Lung microvascular endothelial cell (primary cell): ENCODE data around the gene PADI2. TPM values are rescaled to one million over a fixed set of nuclear protein-coding genes. Genes with fewer than 3 reads are reported as not detected.

Experiments used
- DNase-seq, 2 donors: peaks; one replicate each; pipeline versions ENCODE4 v3.0.0 to v3.0.0-alpha.2; 2010; ENCODE audit warnings: low read depth in 2 of 2
- total RNA-seq: library from RNA; depleted of rRNA; stranded (reverse); fragments of >200 nt; gene quantifications from 2 replicates; pipeline ENCODE4 v1.2.1, GENCODE V29; 2014

PADI2 gene
- total RNA-seq, 1 donor from 2014 or later, result under 0.01 TPM

DNA sequence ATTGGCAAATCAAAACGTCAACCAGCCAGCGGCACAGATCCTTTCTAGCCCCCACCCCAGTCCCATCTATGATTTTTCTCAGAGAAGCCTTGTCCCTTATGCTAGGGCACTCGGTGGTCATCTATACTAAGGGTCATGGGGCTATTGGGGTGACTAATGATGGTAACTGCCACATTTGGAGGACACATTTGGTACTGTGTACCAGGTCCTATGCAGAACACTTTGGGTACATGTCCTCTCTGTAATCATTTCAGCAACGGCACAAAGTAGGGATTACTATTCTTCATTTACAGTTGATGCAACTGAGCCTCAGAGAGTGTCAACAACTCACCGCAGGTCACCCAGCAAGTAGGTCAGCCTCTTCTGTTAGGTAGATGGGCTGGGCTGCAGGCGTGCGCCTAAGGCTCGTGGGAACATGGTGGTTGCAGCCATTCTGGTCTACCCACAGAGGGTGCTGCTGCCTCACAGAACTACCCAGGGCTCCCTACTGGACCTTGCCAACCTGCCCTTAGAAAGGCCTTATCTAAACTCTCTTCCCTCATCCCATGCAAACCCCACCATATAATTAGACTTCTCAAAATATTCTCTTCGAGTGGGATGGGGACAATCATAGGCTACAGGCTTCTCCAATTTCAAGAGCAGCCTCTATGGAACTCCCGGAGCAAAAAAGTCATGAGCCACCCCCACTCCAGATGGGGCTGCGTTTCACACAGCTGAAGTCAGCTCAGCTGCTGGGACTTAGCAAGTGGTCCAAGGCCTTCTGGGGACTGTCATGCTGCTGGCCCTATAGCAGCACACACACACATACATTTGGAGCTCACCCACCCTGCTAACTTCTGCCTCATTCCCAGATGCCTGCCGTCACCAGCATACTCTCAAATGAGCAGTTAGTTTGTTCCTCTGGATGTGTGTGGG is 59.6 kb downstream of the PADI2 start:
- peak; percentile 78 to 84 for DNase-seq

DNA sequence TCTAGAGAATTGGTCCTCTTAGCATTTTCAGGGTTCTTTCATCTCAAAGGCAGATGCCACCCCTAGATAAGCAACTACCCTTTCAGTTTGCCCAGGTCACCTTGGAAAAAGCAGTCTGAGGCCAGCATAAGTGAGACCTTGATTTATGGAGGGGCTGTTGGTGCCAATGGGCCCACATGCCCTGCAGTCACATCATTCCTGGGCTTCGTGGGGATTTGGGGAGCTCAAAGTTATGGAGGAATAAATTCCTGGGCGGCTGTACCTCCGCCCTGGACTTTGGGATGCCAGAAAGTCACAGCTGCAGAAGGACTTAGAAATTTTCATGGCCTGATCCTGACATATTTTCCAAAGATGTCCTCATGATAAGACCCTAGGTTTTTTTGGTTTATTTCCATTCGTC is 62.7 kb downstream of the PADI2 start:
- DNase-seq, result no peak

DNA sequence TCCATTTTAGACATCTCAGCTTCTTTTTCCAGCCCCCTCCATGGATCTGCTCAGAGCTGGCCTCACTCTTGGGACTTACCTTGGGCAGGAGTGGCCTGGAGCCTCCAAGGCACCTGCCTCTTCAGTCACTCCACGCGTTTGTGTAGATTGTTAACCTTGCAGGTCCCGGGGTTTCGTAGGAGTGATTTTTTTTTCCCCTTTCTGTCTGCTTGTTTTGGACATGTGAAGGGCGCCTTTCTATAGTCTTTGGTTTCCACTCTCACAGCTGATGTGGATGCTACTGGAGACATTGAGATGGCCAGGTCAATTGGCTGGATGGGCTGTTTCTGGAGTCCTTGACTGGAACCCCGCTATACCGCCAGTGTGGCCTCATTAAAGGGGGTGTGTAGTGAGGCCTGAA is 63.5 kb downstream of the PADI2 start:
- DNase-seq, result no peak

DNA sequence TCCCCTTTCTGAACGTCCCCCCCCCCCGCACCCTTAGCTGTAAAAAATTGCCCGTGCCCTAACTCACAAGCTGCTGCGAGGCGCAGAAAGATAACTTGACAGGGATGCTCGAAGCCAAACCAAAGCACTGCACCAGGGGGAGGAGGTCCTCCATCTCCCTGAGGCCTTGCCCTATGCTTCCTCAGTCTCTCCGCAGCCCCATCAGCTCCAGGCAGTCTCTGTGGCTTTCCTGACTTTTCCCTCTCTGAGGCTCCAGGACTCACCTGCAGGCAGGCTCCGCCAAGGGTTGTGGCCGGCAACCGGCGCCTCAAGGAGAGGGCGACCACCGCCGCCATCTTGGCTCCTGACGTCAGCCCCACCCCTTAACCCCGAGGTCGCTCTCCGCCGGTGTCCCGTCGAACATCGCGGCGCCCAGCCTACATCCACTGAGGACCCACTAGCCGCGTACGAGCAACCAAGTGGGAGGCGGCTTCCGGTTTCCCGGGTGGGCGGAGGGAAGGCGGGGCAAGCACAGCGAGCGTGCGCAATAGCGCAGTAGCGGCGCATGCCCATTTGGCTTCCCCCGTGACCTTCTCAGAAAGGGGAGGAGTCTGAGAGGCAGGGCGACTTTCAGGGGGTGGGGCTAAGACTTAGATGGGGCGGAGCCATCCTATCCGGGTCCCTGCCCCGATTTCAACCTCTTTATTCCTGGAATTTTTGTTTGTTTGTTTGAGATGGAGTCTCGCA is 65.4 kb downstream of the PADI2 start, which contains the start of gene SDHB:
TSS of gene SDHB (minus strand) at position 348 of the 726 bp plus-strand sequence. CDS start at position 335, 13 bp downstream.
- DNase-seq, result peak; percentile 99

DNA sequence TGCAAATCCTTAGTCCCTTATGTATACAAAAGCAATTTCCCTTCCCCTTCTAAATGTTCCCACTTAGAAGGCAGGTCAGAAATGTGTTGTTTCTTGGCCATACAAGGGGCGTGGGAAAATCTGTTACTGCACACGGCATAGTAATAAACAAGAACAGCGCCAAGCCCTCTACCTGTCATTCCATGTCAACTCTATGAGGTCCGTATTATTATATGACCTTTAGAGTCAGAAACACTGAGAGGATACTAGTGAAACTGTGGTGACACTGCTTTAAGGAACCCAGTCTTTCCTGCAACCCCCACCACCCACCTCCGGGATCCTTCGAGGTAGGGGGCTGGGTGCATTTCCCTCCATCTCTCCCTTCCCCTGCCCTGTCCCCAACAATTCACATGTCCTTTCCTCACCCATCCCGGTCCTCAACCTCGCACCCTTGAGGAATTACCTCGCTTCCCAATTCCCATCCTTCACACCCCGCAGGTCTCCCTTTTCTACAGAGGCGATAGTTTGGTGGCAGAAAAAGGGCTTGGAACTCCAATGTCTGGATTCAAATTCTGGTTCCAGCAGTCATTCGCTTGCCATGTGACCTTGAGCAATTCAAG is 66.1 kb downstream of the PADI2 start:
- peak in 1 of 2 donors; percentile 27 for DNase-seq

DNA sequence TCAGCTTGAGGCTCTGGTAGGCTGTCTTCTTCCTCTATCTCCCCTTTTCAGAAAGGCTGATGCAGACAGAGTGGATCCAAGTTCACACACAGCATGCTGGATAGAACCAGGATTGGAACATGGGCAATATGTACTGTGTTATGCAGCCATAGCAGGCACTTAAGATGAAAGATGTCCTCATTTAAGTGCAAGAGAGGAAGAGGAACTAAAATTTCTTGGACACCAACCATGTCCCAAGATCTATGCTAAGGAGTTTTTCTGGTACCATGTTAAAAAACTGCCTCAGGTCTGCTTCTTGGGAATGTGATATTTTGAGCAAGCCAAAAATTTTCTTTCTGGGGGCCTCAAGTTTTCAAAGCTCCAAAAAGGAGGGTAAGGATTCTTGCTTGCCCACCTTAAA is 66.6 kb downstream of the PADI2 start:
- DNase-seq, result no peak

DNA sequence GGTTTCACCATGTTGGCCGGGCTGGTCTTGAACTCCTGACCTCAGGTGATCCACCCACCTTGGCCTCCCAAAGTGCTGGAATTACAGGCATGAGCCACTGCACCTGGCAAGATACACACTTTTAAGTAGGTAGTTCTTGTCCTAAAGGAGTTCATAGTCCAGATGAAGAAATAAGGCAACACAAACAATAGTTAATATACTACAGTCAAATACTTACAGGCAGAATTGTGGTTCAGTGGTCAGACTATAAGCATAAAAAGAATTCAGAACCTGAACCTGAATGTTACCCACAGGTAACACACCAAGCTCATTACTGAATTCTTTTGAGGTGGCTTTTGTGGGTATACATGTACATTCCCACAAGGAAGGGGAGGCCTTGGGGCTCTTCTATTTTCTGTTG is 67.2 kb downstream of the PADI2 start:
- DNase-seq, result no peak

DNA sequence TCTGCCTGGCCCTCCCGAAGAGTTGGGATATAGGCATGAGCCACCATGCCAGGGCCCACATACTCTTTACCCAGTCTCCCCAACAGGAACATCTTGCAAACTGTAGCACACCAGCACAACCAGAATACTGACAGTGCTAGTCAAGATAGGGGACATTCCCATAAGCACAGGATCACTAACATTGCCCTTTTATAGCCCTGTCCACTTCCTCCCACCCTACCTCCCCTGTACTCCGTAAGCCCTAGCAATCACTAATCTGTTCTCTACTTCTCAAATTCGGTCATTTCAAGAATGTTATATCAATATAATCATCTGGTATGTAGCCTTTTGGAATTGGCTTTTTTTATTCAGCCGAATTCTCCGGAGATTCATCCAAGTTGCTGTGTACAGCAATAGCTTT is 71.3 kb downstream of the PADI2 start:
- no peak for DNase-seq

DNA sequence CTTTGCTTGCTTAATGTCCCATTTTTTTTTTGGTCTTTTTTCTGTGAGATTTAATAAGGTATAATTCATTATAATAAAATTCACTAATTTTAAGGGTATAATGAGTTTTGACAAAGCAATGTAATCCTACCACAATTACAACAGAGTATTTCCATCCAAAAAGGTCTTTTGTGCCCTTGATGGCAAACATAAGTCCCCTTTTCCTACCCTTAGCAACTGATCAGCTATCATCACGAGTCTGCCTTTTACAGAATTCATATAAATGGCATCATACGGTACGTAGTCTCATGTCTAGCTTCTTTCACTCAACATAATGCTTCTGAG is 73.0 kb downstream of the PADI2 start:
- no peak for DNase-seq

DNA sequence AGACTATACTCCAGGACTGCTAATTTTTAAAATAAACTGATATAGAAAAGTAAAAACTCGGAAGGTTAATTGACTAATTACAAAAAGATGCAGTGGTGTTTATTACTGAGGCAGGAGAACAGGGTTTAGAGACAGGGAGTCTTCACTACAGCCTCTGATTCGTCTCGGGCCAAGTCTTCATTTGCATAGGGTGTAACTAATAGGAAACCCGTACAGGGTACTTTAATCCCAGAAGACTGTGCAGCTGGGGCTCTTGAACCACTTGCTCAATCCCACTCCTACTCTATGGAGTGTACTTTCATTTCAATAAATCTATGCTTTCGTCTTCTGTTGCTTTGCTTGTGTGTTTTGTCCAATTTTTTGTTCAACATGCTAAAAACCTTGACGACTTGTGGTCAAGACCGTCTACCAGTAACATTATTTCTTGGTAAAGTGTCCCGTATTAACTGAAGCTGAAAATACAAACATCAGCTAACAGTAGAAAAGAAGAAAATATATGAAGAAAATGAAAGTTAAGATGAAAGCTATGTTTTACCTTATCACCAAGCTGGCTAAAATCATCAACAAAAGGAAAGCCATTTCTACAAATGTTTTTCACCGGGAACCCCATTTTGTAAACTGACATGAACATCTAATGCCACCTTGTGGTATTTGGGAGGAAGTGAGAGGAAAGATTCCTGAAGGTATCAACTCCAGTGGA is 73.5 kb downstream of the PADI2 start:
- DNase-seq, result peak; percentile 76 to 80

DNA sequence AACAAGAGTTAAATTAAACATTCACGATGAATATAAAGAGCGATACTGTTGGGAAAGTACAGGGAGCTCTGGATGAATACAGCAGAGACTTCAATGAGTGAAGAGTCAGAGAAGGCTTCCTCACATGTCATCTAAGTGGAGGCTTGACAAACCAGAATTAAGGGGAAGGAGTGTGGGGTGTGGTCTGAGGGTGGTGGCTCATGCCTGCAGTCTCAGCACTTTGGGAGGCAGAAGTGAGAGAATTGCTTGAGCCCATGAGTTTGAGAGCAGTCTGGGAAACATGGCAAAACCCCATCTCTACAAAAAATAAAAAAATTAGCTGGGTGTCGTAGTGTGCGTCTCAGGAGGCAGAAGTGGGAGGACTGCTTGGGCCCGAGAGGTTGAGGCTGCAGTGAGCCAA is 74.1 kb downstream of the PADI2 start:
- no peak for DNase-seq

DNA sequence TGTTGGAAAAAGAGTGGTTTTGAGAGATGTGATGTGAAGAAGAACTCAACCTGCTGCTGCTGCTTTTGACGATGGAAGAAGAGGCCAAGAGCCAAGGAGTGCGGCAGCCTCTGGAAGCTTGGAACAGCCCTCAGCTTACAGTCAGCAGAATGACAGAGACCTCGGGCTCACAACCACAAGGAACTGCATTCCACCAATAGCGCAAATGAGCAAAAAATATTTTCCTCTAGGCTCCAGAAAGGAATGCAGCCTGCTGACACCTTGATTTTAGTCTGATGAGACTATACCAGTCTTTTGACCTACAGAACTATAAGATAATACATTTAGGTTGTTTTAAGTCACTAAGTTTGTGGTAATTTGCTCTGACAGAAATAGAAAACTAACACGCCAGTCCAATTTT is 75.6 kb downstream of the PADI2 start:
- DNase-seq, result no peak

DNA sequence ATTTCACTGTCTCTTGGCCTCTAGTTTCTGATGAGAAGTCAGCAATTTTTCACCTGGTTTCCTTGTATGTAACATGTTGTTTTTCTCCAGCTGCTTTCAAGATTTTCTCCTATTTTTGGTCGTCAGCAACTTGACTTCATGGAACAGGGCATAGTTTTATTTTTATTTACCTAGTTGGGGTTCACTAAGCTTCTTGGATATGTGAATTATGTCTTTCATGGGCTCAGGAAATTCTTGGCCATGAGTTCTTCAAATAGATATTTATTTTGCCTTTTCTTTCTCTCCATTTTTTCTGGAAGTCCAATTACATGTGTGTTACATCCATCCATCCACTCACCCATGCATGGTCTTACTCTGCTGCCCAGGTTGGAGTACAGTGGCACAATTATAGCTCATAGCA is 79.1 kb downstream of the PADI2 start:
- DNase-seq, result no peak

DNA sequence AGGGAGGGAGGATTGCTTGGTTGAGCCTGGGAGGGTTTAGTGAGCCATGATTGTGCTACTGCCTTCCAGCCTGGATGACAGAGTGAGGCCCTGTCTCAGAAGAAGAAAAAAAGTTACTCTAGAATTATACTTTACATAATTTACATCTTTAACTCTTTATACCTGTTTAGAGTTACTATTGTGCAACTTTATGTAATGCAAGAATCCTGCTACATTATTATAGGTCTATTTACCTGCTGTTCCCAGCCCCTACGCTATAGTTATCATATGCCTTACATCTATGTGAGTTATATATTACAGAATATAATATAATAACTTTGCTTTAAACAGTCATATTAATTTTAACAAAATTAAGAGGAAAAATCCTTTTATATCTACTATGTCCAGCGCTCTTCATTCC is 79.7 kb downstream of the PADI2 start:
- no peak for DNase-seq

DNA sequence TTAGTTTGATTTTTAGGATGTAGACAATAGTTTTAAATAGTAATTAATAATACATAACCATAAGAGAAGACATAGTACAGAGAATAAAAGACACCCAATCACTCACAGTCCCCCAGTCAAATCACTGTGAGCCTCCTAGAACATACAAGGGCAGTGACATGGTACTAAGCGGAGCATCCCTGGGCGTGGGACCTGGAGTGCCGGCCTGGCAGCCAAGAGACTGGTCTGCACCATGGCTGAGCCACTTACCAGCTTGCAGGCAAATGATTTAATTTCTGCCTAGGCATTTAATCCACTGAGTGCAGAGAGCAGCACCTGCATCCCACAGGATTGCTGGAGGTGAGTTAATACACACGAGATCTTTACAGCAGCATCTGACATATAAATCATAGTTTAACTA is 85.8 kb downstream of the PADI2 start:
- DNase-seq, result no peak

DNA sequence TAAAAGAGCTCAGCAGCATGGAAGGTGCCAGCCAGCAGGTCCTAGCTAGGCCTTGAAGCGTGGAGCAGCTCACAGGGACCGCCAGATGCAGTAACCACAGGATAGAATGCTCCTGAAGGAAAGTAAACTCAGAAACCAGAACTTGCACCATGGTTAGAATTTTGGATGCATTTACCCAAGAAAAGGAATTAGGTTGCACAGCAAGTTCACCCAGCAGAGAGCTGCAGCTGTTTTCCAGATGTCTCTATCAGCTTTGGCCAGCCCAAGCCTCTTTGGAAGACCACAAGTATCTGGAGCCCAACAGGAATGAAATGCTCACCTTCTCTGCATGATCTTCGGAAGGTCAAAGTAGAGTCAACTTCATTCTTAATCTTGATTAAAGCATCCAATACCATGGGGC is 86.5 kb downstream of the PADI2 start:
- no peak for DNase-seq

DNA sequence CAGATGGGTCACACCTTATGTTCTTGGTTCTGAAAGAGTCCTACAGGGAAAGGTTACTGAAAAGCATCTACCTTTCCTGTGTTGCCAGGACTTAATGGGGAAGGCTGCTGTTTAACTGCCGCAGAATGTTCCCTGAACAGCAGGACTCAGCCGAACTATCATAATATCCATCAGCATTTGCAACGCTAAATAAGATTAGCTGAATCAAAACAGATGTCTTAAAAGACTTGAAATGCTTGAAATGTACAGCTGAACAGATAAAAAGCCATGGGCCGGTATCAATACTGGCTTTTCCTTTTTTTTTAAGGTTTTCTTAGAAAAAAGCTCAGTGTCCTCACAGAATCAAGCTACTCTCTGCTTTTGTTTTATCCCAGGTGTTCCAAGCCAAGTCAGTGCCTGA is 87.8 kb downstream of the PADI2 start:
- no peak for DNase-seq

DNA sequence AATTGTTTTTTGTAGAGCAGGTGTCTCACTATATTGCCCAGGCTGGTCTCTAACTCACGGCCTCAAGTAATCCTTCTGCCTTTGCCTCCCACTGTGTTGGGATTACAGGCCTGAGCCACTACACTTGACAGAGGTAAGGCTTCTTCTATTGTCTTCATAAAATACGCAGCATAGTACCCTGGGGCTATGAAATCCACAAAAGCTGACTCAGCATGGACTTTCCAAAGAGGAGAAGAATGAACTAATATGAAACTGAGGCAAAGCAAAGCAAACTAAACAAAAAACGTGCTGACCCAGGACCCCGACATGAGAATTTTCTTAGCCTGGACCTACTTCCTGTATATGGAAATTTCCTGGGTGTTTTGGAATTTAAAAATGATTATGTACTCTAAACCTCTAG is 89.0 kb downstream of the PADI2 start:
- no peak for DNase-seq

DNA sequence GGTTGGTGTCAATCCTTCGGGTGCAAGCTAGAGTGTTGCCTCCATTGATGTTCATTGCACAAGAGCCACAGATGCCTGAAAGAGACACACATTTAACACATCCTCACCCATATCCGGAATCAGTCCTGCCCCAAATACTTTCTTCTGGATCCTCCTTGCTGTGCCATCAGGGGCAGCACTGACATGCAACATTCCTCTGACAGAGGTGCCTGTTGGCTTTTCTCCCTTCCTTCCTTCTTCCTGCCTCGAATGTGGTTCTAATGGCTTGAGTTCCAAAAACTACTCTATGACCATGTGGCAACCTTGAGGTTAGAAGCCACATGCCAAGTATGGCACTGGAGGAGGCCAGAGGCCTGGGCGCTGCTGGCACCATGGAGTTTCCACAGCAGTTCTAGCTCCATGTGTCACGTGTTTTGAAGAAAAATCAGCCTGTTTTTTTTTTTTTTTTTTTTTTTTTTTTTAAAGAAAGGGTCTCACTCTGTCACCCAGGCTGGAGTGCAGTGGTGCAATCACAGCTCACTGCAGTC is 90.5 kb downstream of the PADI2 start:
- DNase-seq, result no peak

DNA sequence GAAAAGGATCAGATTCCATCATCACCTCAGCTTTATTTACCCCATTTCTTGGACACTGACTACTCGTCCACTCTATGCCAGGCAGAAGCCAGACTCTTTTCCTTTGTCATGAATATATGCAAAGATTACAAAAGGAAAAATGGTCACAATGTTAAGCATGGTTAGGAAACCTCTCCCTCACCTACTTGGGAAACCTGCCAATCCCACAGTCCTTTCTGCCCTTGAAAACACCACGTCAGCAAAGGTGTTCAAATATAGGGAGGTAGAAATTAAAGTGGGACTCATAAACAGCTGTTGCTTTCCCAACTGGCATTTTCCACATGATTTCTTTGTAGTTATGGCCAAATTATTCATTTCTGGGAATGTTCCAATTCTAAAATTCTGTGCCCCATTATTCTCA is 91.4 kb downstream of the PADI2 start:
- DNase-seq, result no peak

DNA sequence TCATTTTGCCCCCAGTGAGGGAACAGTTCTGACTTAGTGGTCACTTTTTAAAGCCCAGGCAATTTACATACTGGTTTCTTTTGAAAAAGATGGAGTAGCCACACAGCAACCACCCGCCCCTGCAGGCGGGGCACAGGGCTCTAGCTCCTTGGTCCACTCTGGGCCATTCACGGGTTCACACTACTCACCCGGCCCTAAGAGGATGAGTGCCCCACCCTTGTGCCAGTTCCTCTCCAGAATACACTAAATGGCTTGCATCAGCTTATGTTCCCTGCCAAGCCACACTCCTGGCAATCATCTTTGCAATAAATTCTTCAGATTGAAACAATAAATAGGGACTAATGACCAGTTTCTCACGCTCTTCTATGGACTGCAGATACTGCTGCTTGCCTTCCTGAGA is 91.8 kb downstream of the PADI2 start:
- DNase-seq, result no peak

DNA sequence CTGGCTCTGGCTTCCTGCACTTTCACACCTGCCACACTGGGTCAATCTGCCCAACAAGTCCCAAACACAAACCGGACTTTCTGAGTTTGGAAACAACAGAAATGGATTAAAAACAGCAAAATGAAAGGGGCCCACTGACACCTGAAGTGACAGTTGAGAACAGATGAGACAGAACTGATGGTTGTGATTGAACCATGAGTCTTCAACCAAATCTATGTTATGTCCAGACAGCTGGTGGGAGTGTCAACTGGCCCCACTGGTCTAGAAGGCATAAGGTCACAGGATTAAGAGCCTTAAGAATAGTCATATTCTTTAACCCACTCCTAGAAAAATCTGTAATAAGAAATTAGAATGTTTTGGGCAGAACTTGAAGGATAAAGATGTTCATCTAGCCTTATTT is 94.5 kb downstream of the PADI2 start:
- DNase-seq, result no peak
